NCI-H345 treated with DMSO at 0.1 percent for 48 hours (cell line): ENCODE data around the gene PAOX.
"Not testable (repeated sequence)": the region's sequence is repeated elsewhere in the genome, so short reads cannot be mapped to it uniquely, and the experiment has no call there.

Experiments used
- DNase-seq: peaks from one replicate; lab custom pipeline; 2025; ENCODE audit not compliant: unreplicated experiment; lab: John Stamatoyannopoulos, UW

The PAOX gene

DNA sequence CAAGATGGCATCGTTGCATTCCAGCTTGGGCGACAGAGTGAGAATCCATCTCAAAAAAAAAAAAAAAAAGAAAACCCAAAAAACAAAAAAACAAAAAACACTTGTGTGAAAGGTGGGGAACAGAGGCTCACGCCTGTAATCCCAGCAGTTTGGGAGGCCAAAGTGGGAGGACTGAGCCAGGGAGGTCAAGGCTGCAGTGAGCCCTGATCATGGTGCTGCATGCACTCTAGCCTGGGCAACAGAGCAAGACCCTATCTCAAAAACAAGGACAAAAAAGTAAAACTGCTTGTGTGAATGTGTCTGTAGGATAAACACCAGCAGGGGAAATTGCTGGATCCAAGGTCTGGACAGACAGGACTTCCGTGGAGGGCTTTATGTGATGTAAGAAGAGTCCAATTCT lies 4.5 kb downstream of the PAOX start:
- DNase-seq = no peak

DNA sequence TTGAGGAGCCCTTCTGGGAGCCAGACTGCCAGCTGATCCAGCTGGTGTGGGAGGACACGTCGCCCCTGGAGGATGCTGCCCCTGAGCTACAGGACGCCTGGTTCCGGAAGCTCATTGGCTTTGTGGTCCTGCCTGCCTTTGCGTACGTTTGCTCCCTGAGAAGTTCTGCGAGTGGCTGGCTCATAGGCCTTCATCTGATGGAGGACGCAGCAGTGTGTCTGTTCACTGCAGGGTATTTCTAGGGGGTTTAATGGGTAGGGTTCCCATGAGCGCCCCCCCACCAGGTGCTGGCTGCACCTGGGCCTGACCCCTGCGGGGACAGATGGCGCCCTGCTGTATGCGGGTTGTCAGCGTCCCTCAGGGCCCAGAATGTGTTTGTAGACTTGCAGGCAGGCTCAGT lies 5.0 kb downstream of the PAOX start:
- no peak for DNase-seq

DNA sequence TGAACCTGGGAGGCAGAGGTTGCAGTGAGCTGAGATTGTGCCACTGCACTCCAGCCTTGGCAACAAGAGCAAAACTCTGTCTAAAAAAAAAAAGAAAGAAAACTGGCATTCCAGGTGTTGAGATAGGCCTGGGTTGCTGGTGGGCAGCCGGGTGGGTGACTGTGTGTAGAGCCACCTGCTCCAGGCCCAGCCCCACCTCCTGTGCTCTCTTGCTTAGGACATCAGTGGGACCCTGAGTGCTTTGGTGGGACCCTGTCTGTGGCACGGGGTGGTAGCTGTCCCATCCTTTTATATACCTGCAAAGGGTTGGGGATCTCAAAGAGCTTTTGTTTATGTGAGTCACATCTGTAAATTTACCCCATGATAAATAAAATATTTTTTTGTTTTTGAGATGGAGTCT lies 6.2 kb downstream of the PAOX start:
- DNase-seq = no peak

DNA sequence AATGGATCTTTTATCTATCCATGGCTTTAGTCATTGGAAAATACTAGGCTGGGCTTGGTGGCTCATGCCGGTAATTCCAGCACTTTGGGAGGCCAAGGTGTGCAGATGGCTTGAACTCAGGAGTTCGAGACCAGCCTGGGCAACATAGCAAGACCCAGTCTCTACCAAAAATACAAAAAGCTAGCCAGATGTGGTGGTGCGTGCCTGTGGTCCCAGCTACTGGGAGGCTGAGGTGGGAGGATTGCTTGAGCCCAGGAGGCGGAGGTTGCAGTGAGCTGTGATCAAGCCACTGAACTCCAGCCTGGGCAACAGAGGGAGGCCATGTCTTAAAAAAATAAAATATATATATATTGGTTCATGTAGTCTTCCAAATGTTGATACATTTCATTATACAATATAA lies 7.9 kb downstream of the PAOX start:
- not testable (repeated sequence) for DNase-seq

DNA sequence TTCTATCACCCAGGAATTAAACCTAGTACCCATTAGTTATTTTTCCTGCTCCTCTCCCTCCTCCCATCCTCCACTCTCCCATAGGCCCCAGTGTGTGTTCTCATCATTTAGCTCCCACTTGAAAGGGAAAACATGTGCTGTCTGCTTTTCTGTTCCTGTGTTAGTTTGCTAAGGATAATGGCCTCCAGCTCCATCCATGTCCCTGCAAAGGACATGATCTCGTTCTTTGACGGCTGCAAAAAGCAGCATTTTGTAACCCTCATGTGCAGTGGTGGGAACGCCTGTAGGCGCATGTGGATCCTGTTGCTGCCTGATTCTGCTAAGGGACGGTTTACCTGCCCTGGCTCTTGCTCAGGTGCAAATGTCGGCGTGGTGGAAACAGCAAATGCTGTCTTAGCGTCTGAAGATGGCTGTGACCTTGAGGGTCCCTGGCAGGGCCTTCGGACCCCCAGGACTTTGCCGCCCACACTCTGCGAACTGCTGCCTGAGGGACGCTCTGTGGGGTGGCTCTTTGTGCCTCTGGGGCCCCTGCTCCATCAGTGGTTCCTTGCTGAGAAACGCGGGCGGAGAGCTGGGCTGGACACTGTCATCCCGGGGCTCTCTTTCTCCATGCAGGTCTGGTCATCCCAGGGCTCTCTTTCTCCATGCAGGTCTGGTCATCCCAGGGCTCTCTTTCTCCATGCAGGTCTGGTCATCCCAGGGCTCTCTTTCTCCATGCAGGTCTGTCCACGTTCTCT lies 9.3 kb downstream of the PAOX start:
- no peak for DNase-seq

DNA sequence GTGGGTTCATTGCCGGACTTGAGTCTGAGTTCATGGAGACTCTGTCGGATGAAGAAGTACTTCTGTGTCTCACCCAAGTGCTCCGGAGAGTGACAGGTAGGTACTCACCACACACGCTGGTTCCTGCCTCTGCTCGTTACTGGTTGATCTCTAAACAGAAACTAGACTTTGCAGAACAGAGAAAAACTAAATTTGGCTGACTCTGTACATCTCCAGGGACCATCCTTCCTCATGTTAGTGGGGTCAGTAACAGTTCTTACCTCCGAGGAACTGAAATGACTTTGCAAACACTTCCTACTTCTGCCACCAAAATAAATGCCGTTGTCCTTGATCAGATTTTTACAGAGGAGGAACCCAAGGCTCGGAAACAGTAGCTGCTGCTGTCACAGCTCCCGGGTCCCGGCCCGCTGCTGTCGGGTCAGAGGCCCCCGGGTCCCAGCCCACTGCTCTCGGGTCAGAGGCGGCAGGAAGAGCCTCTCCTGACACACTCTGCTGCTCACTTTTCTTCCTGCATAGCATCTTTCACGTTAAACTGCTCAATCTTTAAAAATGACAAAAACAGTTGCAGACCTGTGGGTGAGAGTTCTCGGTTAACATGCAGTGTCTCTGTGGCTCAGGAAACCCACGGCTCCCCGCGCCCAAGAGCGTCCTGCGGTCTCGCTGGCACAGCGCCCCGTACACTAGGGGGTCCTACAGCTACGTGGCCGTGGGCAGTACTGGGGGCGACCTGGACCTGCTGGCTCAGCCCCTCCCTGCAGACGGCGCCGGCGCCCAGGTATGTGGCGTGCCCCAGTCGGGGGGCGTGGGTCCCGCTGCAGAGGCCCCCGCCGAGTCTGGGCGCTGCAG lies 10.1 kb downstream of the PAOX start:
- no peak for DNase-seq

DNA sequence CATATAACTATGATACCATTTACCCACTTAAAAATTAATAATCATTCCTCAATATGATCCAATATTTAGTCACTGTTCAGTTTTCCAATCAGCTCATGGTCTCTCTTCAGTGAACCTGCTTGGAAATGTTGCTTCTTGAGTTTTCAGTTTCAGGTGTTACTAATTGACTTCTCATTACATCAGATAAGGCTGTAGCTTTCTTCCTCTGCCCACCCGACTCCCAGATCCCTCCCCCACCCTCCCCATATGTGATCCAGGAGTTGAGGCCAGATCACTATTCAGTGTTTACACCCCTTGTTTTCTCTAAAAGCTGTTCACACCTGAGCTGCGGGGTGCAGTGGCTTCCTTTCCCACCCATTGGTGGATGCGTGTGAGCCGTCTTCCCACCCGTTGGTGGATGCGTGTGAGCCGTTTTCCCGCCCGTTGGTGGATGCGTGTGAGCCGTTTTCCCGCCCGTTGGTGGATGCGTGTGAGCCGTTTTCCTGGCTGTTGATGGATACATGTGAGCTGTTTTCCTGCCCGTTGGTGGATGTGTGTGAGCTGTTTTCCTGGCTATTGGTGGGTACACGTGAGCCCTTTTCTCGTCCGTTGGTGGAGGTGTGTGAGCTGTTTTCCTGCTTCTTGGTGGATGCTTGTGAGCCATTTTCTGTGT lies 11.7 kb downstream of the PAOX start:
- DNase-seq = no peak

DNA sequence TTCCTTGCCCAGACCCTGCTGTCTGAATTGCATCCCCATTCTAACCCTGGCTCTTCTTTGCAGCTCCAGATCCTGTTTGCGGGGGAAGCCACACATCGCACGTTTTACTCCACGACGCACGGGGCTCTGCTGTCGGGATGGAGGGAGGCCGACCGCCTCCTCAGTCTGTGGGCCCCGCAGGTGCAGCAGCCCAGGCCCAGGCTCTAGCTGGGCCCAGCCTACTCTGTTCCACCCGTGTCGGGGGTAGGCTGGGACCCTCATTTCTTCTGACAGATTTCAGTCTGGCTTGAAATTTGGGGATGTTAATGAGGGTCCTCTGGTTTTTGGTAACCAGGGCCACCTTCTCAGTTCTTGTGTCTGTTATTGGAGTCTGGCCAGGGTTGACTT lies 12.2 kb downstream of the PAOX start:
- DNase-seq = no peak

DNA sequence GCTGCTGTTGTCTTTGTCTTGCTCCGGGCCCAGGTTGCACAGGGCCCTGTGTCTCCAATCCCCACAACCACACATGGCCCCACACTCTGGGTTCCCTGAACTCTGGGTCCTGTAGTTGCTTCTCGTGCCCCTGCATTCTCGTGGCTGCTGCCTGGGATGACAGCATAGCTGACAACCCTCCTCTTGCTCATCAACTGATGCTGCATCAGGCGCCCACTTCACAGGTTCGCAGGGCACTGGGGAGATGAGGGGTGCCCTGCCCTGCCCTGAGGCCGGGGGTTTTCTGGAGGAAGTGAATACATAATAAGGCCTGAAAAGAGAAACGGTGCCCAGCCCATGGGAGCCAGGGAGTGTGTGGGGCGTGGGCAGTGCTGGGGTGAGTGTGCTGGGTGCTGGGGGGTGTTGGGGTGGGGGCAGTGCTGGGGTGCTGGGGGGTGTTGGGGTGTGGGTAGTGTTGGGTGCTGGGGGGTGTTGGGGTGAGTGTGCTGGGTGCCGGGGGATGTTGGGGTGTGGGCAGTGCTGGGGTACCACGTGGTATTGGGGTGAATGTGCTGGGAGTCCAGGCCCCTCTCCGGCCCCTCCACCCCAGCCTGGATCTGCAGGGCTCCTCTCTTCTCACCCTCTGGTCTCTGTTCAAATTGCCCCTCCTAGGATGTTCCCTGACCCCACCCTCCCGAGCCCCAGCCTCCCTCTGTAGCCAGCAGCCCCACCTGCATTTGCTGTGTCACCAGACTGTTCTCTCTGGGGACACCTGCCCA lies 12.9 kb downstream of the PAOX start:
- no peak for DNase-seq

DNA sequence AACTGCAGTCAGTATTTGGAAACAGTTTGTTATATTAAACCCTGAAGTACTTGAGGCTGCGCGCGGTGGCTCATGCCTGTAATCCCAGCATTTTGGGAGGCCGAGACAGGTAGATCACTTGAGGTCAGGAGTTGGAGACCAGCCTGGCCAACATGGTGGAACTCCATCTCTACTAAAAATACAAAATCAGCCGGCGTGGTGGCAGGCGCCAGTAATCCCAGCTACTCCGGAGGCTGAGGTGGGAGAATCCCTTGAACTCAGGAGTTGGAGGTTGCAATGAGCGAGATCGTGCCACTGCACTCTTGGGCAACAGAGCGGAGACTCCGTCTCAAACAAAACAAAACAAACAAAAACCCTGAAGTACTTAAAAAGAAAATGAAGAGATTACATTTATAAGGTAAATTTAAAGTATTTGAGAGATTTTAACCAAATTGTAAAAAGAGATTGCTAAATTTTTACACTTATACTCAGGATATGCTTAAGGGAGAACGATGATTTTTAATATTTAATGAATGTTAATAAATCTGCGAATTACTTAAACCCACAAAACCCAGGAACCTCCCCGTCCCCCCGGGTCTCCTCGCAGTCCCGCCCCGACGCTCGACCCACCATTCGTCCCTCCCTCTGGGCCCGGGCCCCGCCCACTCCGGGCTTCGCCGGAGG lies 14.5 kb downstream of the PAOX start:
- DNase-seq = no peak

DNA sequence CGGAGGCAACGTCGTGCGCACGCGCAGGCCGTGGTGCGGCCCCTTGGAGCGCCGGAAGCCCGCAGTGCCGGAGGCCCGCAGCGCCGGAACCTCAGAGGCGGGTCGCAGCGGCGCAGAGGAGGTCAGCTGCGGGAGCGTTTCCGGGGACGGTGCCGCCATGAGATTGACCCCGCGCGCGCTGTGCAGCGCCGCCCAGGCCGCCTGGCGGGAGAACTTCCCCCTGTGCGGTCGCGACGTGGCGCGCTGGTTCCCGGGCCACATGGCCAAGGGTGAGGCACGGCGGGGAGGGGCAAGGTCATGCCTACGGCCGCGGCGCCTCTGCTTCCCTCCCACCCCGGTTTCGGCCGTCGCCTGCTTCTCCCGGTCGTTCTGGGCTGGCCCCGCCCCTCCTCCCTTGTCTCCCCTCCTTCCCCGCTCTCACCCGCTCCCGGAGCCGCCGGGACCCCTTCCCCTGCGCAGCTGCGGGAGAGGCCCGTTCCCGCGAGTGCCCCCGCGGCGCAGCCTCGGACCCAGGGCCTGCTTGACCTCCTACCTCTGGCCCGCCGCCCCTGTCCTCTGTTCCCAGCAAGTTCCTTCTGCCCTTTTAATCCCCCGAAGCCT lies 15.1 kb downstream of the PAOX start, which contains the start of gene MTG1:
Gene MTG1 (plus strand): TSS at position 94 of the 600 bp plus-strand sequence. CDS start 64 bp downstream, at position 158.
- DNase-seq = peak; percentile 68

DNA sequence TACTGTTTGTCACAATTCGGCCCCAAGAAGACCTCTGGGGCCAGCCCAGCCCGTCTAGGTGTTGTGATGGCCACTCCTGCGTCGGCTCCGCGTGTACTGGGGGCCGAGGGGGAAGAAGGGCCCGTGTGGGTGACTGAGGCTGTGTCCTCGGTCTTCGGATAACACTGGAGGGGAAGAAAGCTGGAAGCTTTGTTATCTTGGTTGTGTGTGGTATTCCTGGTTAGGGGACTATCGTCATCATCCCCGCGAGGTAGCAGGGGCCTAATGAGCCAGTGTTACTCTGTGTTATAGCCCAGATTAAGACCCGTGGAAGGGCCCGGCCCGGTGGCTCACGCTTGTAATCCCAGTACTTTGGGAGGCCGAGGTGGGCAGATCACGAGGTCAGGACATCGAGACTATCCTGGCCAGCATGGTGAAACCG lies 15.7 kb downstream of the PAOX start:
- DNase-seq = no peak

DNA sequence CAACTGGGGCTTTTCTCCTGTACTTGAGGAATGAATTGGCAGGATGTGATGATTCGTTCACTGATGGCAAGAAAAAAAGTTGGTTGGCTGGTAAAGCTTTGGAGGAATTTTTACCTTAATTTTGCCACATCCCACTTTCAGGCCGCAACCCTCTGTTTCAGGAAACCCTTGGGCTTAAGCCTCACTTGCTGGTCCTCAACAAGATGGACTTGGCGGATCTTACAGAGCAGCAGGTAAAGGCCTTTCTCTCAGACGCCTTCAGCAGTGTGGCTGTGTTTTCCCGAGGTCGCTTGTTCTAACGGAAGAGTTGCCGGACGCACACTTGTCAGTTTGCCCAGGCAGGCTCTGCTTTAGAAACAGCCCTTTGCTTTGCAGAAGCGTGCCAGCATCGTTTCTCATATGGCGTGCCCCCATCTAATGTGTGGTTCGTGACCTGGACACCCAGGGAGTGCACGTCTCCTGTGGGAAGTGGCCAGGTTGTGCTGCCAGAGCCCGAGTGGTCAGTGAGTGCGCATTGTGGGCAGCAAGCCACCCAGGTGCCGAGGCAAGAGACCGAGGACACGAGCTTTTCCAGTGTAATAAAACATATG lies 17.1 kb downstream of the PAOX start:
- no peak for DNase-seq

DNA sequence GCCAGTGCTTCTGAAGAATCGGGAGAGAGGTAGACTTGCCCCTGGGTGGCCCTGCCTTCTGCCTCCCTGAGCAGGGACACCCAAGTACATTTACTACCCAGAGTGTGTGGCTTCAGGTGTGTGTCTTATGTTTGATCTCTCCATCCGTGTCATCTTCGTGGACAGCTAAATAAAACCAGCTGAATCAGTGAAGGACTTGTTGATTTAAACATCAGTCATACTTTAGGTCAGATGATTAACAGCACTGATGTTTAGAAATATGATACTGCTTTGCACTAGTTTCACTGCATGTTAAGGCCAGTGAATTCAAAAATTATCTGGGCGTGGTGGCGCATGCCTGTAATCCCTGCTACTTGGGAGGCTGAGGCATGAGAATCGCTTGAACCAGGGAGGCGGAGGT lies 18.9 kb downstream of the PAOX start:
- no peak for DNase-seq

DNA sequence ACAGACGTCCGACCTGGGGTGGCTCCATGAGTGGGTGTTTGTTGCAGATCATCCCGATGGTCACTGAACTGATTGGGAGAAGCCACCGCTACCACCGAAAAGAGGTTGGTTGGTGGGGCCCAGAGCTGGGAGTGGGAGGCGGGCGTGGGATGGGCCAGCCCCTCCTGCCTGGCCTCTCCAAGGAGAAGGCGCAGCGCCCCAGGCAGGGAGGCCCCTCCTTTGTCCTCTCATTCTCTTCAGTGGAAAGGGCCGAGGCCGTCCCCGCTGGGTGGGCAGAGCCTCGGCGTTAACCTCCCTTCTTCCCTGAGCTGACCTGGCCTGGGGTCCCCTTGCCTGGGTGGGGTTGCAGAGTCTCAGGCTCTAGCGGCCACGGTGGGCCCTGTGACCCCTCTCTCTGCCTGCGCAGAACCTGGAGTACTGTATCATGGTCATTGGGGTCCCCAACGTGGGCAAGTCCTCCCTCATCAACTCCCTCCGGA lies 20.1 kb downstream of the PAOX start:
- DNase-seq = no peak

DNA sequence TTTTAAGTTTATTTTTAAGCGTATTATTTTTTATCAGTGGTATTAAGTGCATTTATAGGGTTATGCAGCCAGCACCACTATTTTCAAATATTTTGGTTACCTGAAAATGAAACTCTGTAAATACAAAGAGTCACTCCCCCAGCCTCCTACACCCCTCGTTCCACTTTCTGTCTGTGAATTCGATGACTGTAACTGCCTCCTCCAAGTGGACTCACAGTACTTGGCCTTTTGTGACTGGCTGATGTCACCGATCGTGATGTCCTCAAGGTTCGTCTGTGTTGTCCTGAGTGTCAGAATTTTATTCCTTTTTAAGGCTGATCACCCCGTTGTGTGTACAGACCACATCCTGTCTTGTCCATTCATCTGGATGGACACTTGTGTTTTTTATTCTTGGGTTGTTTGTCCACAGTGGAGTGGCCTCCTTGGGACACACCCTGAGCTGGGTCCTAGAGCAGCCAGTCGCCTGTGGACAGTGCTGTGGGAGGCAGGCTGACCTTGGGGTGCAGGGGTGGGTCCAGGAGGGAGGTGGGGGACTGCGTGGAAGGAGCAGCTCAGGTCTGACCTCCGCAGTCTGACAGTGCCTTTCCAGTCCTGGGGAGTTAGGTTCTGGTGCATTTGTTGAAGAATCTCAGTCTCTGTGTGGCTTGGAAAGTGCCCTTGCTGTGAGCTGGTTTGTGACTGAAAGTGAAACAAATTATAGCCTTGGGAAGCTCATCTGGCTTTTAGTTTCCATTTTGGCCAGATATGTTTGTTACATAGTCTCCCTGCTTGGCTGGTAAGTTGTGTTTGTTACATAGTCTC lies 21.8 kb downstream of the PAOX start:
- DNase-seq = no peak

DNA sequence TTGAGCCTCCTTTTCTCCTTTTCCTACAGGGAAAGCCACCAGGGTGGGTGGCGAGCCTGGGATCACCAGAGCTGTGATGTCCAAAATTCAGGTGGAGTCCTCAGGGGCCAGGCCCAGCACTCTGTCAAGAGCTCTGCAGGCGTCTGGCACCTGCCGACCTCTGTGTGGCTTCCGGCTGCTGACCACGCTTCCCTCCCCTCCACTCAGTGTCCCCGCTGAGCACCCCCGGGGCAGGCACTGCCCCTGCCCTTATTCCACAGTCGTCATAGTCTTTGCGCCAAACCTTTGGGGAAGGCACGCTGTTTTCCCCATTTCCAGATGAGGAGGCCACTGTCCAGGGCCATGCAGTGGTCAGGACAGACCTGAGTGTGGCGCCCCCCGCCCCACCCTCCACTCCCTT lies 22.4 kb downstream of the PAOX start:
- DNase-seq = no peak

DNA sequence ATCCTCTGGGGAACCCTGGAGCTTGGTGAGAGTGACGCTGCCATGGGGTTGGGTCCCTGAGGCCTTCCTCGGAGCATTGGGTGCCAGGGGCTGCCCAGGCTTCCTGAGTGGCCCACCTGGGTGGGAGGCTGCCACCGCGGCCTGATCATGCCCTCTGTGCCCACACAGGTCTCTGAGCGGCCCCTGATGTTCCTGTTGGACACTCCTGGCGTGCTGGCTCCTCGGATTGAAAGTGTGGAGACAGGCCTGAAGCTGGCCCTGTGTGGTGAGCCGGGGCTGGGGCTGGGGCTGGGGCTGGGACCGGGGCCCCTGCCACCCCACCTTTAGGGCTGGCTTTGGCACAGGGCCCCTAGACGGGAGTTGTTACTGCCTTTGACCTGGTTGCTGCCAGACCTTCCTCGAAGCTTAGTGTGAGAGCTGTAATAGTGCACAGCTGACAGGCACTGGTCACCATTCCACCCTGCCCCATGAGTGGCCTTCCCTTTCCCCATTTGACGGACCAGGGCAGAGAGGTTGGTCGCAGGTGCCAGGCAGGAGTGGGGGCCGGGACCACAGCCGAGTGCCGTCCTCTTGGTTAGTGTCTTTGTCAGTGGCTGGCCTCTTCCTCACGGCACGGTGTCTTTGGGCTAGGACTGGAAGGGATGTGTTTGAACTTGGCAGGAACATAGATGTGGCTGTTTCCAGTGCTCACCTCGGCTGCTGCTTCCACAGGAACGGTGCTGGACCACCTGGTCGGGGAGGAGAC lies 23.1 kb downstream of the PAOX start:
- DNase-seq = no peak
